Activated B cell treated with CpG ODN at 0.5 μM for 24 hours (primary cell): ENCODE results near the gene EFCC1. TPM values are rescaled to one million over a fixed set of nuclear protein-coding genes. Genes with fewer than 3 reads are reported as not detected.

ENCODE experiments used
- ATAC-seq: fragments of 200-7000 bp; cut with Tn5 transposase; one replicate; pipeline ENCODE4 v1.10.0; 2021; ENCODE audit warnings: low read depth, mild to moderate bottlenecking, moderate library complexity
- CTCF ChIA-PET: fragments of 350-600 bp; sonication (Branson Sonifier 250); formaldehyde crosslinking; loops from one replicate; lab custom pipeline; 2021; ENCODE audit warnings: antibody characterized with exemption; lab: Charles Lee
- POLR2A ChIA-PET: fragments of 350-600 bp; sonication (Branson Sonifier 250); formaldehyde crosslinking; loops from one replicate; lab custom pipeline; 2021; ENCODE audit warnings: antibody characterized with exemption; lab: Charles Lee
- DNase-seq: peaks from one replicate; pipeline ENCODE4 v3.0.0; 2022
- H3K27ac Mint-ChIP-seq: one replicate; pipeline ENCODE4 v1.8.0; 2020; ENCODE audit warnings: mixed read lengths
- H3K27me3 Mint-ChIP-seq: one replicate; pipeline ENCODE4 v1.8.0; 2021; ENCODE audit warnings: mixed read lengths
- H3K36me3 Mint-ChIP-seq: one replicate; pipeline ENCODE4 v1.8.0; 2021; ENCODE audit warnings: low read depth, mixed read lengths
- H3K4me1 Mint-ChIP-seq: one replicate; pipeline ENCODE4 v1.8.0; 2021; ENCODE audit warnings: mixed read lengths
- H3K4me3 Mint-ChIP-seq: one replicate; pipeline ENCODE4 v1.8.0; 2020; ENCODE audit warnings: mild to moderate bottlenecking, mixed read lengths
- H3K9me3 Mint-ChIP-seq: one replicate; pipeline ENCODE4 v1.8.0; 2020; ENCODE audit warnings: mixed read lengths
- intact Hi-C: fragments of 100-400 bp; cut with micrococcal nuclease; formaldehyde crosslinking; loops from one replicate; pipeline ENCODE4 v1.15.1; 2024
- total RNA-seq: library from RNA; stranded (reverse); gene quantifications from 2 replicates; pipeline ENCODE4 v1.2.3, GENCODE V29; 2022
- TF ChIP-seq, protein P1 (sequence below): fragments of 200-600 bp; IDR thresholded peaks from one replicate; pipeline ENCODE4 v1.8.0; 2022; ENCODE audit warnings: antibody characterized with exemption, mild to moderate bottlenecking

EFCC1 gene
- total RNA-seq, 1 donor from 2014 or later, result not detected

DNA sequence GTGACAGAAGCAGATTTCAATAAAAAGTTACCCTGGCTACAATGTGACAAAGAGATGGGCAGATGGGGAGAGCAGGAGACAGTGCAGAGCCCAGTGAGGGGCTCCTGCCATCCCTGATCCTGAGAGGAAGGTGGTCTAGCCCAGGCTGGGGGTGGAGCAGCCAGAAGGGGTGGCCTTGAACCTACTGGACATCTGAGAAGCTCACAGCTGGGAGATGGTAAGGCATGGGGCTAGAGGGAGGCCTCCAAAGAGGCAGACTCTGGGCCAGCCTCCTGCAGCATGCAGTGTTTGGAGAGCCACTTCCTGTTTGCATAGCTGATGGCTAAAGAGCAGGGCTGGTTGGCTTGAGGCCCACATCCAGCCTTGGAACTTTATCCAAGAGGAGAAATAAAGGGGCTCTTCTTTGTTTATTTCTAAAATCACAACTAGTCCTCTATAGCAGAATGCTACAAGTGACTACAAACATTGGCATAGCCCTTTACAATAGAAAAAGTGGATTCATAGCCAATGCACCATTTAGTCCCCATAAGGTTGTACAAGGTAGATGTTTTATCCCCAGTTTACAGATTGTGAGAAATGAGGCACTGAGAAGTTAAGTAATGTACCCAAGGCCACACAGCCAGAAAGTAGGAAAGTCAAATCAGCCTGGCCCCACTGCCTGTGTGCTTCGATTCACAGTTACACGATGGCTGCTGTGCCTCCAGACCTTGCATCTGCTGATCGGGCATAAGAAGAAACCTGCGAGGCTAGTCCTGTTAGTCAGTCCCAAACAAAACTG, 4.6 kb downstream of the EFCC1 start:
- CTCF ChIA-PET, result interaction anchor here (2.9 kb wide), 1 partner anchor 11 kb away, joined by 11 read pairs; no protein-coding TSS in a partner anchor
- TF ChIP-seq, protein P1, sequence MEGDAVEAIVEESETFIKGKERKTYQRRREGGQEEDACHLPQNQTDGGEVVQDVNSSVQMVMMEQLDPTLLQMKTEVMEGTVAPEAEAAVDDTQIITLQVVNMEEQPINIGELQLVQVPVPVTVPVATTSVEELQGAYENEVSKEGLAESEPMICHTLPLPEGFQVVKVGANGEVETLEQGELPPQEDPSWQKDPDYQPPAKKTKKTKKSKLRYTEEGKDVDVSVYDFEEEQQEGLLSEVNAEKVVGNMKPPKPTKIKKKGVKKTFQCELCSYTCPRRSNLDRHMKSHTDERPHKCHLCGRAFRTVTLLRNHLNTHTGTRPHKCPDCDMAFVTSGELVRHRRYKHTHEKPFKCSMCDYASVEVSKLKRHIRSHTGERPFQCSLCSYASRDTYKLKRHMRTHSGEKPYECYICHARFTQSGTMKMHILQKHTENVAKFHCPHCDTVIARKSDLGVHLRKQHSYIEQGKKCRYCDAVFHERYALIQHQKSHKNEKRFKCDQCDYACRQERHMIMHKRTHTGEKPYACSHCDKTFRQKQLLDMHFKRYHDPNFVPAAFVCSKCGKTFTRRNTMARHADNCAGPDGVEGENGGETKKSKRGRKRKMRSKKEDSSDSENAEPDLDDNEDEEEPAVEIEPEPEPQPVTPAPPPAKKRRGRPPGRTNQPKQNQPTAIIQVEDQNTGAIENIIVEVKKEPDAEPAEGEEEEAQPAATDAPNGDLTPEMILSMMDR, result no peak
- Mint-ChIP-seq H3K4me3 (no peak overlapping the region), H3K27ac (no peak overlapping the region), H3K36me3 (no peaks in the 10 kb centered on the region), H3K27me3 (peaks cover 29% of the 10 kb centered on the region), H3K9me3 (no peaks in the 10 kb centered on the region), H3K4me1 (peaks cover 18% of the 10 kb centered on the region)
- DNase-seq, result no peak
- POLR2A ChIA-PET, result interaction anchor here (1.8 kb wide), 1 partner anchor 10 kb away, joined by 12 read pairs; no protein-coding TSS in a partner anchor
- intact Hi-C loops, result loop anchor here (1.0 kb wide), 1 partner anchor 11 kb away; no protein-coding TSS in a partner anchor
- ATAC-seq, result no peak

DNA sequence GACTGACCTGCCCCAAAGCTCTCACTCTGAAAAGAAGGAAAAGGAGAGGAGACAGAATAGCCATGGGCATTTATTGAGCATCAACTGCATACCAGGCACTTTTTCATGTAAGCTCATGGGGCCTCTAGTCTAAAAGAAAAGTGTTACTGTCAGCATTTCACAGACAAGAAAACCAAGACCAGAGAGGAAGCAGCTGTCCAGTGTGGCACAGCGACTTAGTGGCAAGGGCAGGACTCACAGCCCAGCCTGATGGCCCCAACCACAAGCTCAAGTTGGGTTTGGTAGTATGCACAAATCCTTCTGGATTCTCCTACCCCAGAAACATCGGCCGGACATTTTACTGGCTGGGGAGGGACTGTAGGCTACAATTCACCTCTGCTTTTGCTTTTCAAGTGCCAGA, 5.8 kb downstream of the EFCC1 start:
- no peak for ATAC-seq
- H3K27ac Mint-ChIP-seq, result no peak overlapping the region
- DNase-seq, result no peak
- intact Hi-C loops, result no loop called here
- ChIA-PET POLR2A (interaction anchor here (2.5 kb wide), 1 partner anchor 9 kb away, joined by 7 read pairs; no protein-coding TSS in a partner anchor), CTCF (interaction anchor here (1.1 to 2.9 kb wide), 2 partner anchors 10 to 37 kb away, joined by 5 to 11 read pairs; no protein-coding TSS in a partner anchor)
- H3K9me3 Mint-ChIP-seq, result no peaks in the 10 kb centered on the region
- H3K36me3 Mint-ChIP-seq, result no peaks in the 10 kb centered on the region
- peaks cover 18% of the 10 kb centered on the region for H3K4me1 Mint-ChIP-seq
- TF ChIP-seq, protein P1, result no peak
- peaks cover 25% of the 10 kb centered on the region for H3K27me3 Mint-ChIP-seq
- no peak overlapping the region for H3K4me3 Mint-ChIP-seq

DNA sequence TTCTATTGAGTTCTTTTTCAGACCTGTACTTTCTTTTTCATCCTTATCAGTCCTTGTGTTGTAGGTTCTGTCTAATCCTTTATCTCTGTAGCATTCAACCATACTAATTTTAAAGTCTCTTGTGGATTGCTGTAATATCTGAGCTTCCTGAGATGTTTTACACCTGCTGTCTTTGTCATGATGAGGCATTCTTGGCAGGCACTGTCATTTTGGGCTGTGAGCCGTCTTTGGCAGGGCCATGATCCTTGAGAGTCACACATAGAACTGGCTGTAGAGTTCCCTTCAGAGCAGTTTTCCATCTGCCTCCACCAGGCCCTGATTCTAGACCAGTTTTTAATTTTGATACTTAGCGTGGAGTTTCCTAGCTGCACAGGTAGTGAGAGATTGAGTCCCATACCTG, 6.7 kb downstream of the EFCC1 start:
- ATAC-seq (no peak), DNase-seq (no peak)
- Mint-ChIP-seq H3K9me3 (no peaks in the 10 kb centered on the region), H3K36me3 (no peaks in the 10 kb centered on the region), H3K27me3 (peaks cover 18% of the 10 kb centered on the region), H3K4me3 (no peak overlapping the region), H3K4me1 (peaks cover 10% of the 10 kb centered on the region), H3K27ac (no peak overlapping the region)
- ChIA-PET CTCF (interaction anchor here (2.9 kb wide), 1 partner anchor 9 kb away, joined by 11 read pairs; no protein-coding TSS in a partner anchor), POLR2A (interaction anchor here (2.5 kb wide), 1 partner anchor 8 kb away, joined by 7 read pairs; no protein-coding TSS in a partner anchor)
- intact Hi-C loops, result no loop called here
- TF ChIP-seq, protein P1, result no peak

DNA sequence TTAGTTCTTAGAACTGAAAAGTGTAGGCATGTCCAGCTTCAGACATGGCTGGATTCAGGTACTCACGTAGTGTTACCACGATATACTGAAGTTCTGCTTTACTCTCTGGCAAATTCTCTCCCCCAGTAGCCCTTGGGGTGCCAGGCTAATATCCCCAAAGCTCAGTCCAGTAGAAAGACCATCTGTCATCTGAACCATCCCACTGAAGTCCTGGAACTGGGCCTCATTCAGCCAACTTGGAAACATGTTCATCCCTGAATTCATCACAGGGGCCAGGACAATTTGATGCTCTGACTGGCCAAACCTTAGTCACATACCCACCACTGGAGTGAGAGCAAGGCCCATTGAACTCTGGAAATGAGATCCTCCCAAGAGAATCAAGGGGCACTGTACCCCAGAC, 8.2 kb downstream of the EFCC1 start:
- TF ChIP-seq, protein P1, result no peak
- Mint-ChIP-seq H3K27me3 (peaks cover 10% of the 10 kb centered on the region), H3K9me3 (no peaks in the 10 kb centered on the region), H3K36me3 (no peaks in the 10 kb centered on the region), H3K27ac (no peak overlapping the region), H3K4me1 (peaks cover 2% of the 10 kb centered on the region), H3K4me3 (no peak overlapping the region)
- DNase-seq (no peak), ATAC-seq (no peak)
- ChIA-PET POLR2A (interaction anchor here (0.8 kb wide), 1 partner anchor 17 kb away, joined by 3 read pairs; no protein-coding TSS in a partner anchor), CTCF (no interaction called here)
- intact Hi-C loops, result no loop called here

DNA sequence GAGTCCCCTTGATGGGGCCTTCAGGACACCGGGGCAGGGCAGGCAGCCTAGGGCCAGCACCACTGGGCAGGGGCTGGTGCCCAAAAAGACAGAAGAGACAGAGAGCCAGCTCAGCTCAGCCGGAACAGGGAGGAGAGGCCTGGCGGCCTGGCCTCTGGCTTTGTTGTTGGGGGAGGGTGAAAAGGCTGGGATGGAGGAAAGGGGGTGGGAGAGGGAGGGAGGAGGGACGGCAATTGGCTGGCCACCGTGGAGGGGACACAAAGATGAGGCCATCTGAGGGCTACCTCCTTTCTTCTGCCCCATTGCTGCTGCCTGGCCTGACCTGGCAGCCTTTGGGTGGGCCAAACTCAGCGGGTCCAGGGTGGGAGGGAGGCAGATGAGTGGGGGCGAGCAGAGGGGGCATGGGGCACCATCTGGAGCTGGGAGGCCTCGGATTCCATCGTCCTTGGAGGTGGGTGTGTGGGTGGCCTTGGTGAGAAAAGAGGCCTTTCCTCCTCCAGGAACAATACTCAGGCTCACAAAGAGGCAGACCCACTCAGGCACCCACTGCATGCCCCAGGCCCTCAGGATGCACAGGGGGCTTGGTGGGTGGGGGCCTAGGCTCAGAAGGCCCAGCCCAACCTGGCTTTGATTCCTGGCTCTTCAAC, 9.3 kb downstream of the EFCC1 start:
- no peak overlapping the region for H3K4me3 Mint-ChIP-seq
- POLR2A ChIA-PET, result no interaction called here
- DNase-seq, result no peak

More for the DNA sequence above, 9.3 kb downstream of the EFCC1 start:
- TF ChIP-seq, protein P1, result no peak
- CTCF ChIA-PET, result no interaction called here
- no peak for ATAC-seq
- peaks cover 8% of the 10 kb centered on the region for H3K27me3 Mint-ChIP-seq
- no peak overlapping the region for H3K27ac Mint-ChIP-seq
- no peaks in the 10 kb centered on the region for H3K9me3 Mint-ChIP-seq
- intact Hi-C loops, result no loop called here
- no peaks in the 10 kb centered on the region for H3K36me3 Mint-ChIP-seq
- peaks cover 7% of the 10 kb centered on the region for H3K4me1 Mint-ChIP-seq
